ENCODE data around the gene FIS1. TPM values are rescaled to one million over a fixed set of nuclear protein-coding genes. Genes with fewer than 3 reads are reported as not detected.
"Not testable (repeated sequence)": the region's sequence is repeated elsewhere in the genome, so short reads cannot be mapped to it uniquely, and the experiment has no call there.

Gene FIS1
- total RNA-seq, 6 donors from 2014 or later, result 167 to 276 (median 221) TPM

DNA sequence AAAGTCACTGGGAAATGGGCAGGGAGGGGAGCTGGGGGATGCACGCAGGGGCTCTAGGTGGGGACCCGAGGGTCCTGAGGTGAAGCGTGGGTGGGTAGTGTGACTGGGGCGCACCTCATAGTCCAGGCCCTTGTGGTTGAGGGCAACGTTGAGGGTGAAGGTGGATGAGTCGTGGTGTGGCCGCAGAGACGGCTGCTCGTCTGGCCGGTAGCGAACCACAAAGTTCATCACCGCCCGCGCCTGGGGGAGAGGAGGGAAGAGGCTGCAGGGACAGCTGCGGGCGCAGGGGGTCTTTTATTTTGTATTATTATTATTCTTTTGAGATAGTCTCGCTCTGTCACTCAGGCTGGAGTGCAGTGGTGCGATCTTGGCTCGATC is 38.2 kb downstream of the FIS1 start:
- Histone ChIP-seq H3K4me1 (peaks cover 0 to 8% (median 6%) of the 10 kb centered on the region in 4 donors), H3K27me3 (peaks cover 0 to 11% (median 9%) of the 10 kb centered on the region in 4 donors), H3K9me3 (no peaks in the 10 kb centered on the region), H3K4me3 (no peak overlapping the region), H3K27ac (no peak overlapping the region), H3K36me3 (peaks cover 9 to 58% (median 44%) of the 10 kb centered on the region in 4 donors)
- no peak for DNase-seq
- TF ChIP-seq, protein P1, sequence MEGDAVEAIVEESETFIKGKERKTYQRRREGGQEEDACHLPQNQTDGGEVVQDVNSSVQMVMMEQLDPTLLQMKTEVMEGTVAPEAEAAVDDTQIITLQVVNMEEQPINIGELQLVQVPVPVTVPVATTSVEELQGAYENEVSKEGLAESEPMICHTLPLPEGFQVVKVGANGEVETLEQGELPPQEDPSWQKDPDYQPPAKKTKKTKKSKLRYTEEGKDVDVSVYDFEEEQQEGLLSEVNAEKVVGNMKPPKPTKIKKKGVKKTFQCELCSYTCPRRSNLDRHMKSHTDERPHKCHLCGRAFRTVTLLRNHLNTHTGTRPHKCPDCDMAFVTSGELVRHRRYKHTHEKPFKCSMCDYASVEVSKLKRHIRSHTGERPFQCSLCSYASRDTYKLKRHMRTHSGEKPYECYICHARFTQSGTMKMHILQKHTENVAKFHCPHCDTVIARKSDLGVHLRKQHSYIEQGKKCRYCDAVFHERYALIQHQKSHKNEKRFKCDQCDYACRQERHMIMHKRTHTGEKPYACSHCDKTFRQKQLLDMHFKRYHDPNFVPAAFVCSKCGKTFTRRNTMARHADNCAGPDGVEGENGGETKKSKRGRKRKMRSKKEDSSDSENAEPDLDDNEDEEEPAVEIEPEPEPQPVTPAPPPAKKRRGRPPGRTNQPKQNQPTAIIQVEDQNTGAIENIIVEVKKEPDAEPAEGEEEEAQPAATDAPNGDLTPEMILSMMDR (IDR thresholded peaks at IDR 0.05), result no peak
- TF ChIP-seq EP300 (IDR thresholded peaks at IDR 0.05) (no peak), POLR2A (IDR thresholded peaks at IDR 0.05) (no peak), POLR2AphosphoS5 (IDR thresholded peaks at IDR 0.05) (no peak)
- 87 to 90% methylated on average over 19 of the region's 19 CpGs for WGBS, 2 donors
- ATAC-seq (ENCODE audit: low FRiP score in 2 of 2), result peak in 1 of 2 donors; percentile 23

GRCh38 chr7:101205901-101206664 is 38.8 kb downstream of the FIS1 start:
- Histone ChIP-seq H3K27ac (no peak overlapping the region), H3K9me3 (no peaks in the 10 kb centered on the region), H3K27me3 (peaks cover 0 to 17% (median 11%) of the 10 kb centered on the region in 4 donors), H3K36me3 (peaks cover 5 to 53% (median 38%) of the 10 kb centered on the region in 4 donors), H3K4me1 (peaks cover 0 to 12% (median 9%) of the 10 kb centered on the region in 4 donors), H3K4me3 (no peak overlapping the region)
- no peak for TF ChIP-seq EP300 (IDR thresholded peaks at IDR 0.05)
- TF ChIP-seq POLR2AphosphoS5 (IDR thresholded peaks at IDR 0.05), result no peak
- TF ChIP-seq POLR2A (IDR thresholded peaks at IDR 0.05), result no peak
- TF ChIP-seq, protein P1 (IDR thresholded peaks at IDR 0.05), result no peak
- WGBS, 2 donors, result 86% methylated on average over 30 to 32 of the region's 32 CpGs
- DNase-seq, result peak in 1 of 2 donors; percentile 58
- ATAC-seq (ENCODE audit: low FRiP score in 2 of 2), result peak in 1 of 2 donors; percentile 24

GRCh38 chr7:101203740-101204738 is 40.8 kb downstream of the FIS1 start:
- peaks cover 0 to 32% (median 21%) of the 10 kb centered on the region in 4 donors for H3K36me3 ChIP-seq
- ATAC-seq (ENCODE audit: low FRiP score in 2 of 2); DNase-seq; H3K4me3 ChIP-seq; H3K27ac ChIP-seq; H3K9me3 ChIP-seq: not testable (repeated sequence)
- peaks cover 0 to 23% (median 14%) of the 10 kb centered on the region in 4 donors for H3K27me3 ChIP-seq
- WGBS, 2 donors, result 60 to 61% methylated on average over 11 to 22 of the region's 22 CpGs
- peaks cover 0 to 12% (median 9%) of the 10 kb centered on the region in 4 donors for H3K4me1 ChIP-seq

DNA sequence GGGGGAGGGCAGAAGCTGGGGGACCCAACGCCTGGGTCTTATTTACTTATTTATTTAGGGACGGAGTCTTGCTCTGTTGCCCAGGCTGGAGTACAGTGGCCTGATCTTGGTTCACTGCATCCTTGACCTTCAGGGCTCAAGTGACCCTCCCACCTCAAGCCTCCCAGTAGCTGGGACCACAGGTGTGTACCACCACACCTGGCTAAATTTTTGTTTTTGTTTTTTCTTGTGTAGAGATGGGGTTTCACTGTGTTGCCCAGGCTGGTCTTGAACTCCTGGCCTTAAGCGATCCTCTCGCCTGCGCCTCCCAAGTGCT is 42.3 kb downstream of the FIS1 start:
- ATAC-seq (ENCODE audit: low FRiP score in 2 of 2), result no peak
- H3K4me1 ChIP-seq, result peaks cover 0 to 12% (median 9%) of the 10 kb centered on the region in 4 donors
- TF ChIP-seq EP300 (IDR thresholded peaks at IDR 0.05), result no peak
- no peak for TF ChIP-seq POLR2AphosphoS5 (IDR thresholded peaks at IDR 0.05)
- no peak for TF ChIP-seq POLR2A (IDR thresholded peaks at IDR 0.05)
- TF ChIP-seq, protein P1 (IDR thresholded peaks at IDR 0.05), result no peak
- H3K27me3 ChIP-seq, result peaks cover 0 to 26% (median 14%) of the 10 kb centered on the region in 4 donors
- WGBS, 2 donors, result 84 to 86% methylated on average over 5 of the region's 5 CpGs
- H3K27ac ChIP-seq, result no peak overlapping the region
- no peaks in the 10 kb centered on the region for H3K9me3 ChIP-seq
- no peak overlapping the region for H3K4me3 ChIP-seq
- H3K36me3 ChIP-seq, result peaks cover 0 to 17% (median 9%) of the 10 kb centered on the region in 4 donors
- no peak for DNase-seq
